Gastrocnemius medialis (tissue), 4 donors: ENCODE results near the gene MEGF11. TPM values are rescaled to one million over a fixed set of nuclear protein-coding genes. Genes with fewer than 3 reads are reported as not detected.

Experiments
- ATAC-seq, 2 donors: fragments of 150-250 bp; one replicate each; pipeline ENCODE4 v1.9.1; 2016
- DNase-seq, 2 donors: peaks; one replicate each; pipeline ENCODE4 v3.0.0-alpha.2; 2019
- H3K27ac ChIP-seq, 4 donors: fragments of 200-600 bp; sonication (generic); 1 replicate in 1 of 4; 2 replicates in 3 of 4; pipeline ENCODE4 v1.5.1; 2016 to 2018; ENCODE audit warnings: mild to moderate bottlenecking in 2 of 4, moderate library complexity in 1 of 4
- H3K27me3 ChIP-seq, 3 donors: fragments of 200-600 bp; sonication (generic) in 2 of 3; 1 replicate in 1 of 3; 2 replicates in 2 of 3; pipeline versions ENCODE4 v1.5.1 to v1.6.0; 2016 to 2019; ENCODE audit warnings: mild to moderate bottlenecking in 1 of 3, moderate library complexity in 1 of 3
- H3K36me3 ChIP-seq, 2 donors: fragments of 200-600 bp; sonication (generic) in 1 of 2; one replicate each; pipeline ENCODE4 v1.5.1; 2017 to 2018
- H3K4me1 ChIP-seq, 2 donors: fragments of 200-600 bp; sonication (generic) in 1 of 2; one replicate each; pipeline ENCODE4 v1.5.1; 2016 to 2017; ENCODE audit warnings: mild to moderate bottlenecking in 2 of 2
- H3K4me3 ChIP-seq, 4 donors: fragments of 200-600 bp; sonication (generic) in 3 of 4; 1 replicate in 1 of 4; 2 replicates in 3 of 4; pipeline ENCODE4 v1.5.1; 2016 to 2019; ENCODE audit warnings: mild to moderate bottlenecking in 2 of 4
- H3K9me3 ChIP-seq, 3 donors: fragments of 200-600 bp; sonication (generic) in 2 of 3; 1 replicate in 1 of 3; 2 replicates in 2 of 3; pipeline ENCODE4 v1.5.1; 2016 to 2019
- CTCF ChIP-seq, 5 experiments: fragments of 450-650 bp in 3 of 5; fragments of 200-600 bp in 2 of 5; sonication (generic) in 2 of 5; IDR thresholded peaks in 4 of 5; conservative IDR thresholded peaks in 1 of 5; 1 replicate in 4 of 5; 2 replicates in 1 of 5; pipeline ENCODE4 v1.5.1; 2016 to 2019; ENCODE audit warnings: antibody characterized with exemption in 5 of 5, mild to moderate bottlenecking in 3 of 5, moderate library complexity in 3 of 5
- POLR2A ChIP-seq, 2 donors: fragments of 450-650 bp; IDR thresholded peaks; one replicate each; pipeline ENCODE4 v1.6.1; 2017; ENCODE audit warnings: antibody characterized with exemption in 2 of 2, mild to moderate bottlenecking in 2 of 2, moderate library complexity in 2 of 2
- in situ Hi-C, 4 donors: fragments of 200-750 bp; cut with MboI; loops; one replicate each; pipeline versions ENCODE4 v1.15.0 to v1.8.0; 2017; ENCODE audit warnings: low sequenced_read_pairs in 4 of 4
- intact Hi-C: fragments of 100-400 bp; cut with DNase I; formaldehyde crosslinking; loops from one replicate; pipeline ENCODE4 v1.15.1; 2023; ENCODE audit warnings: low total_unique reads
- total RNA-seq, 4 donors: library from RNA; depleted of rRNA; stranded (reverse); fragments of >200 nt; gene quantifications; one replicate each; pipeline versions ENCODE4 v1.1.0 to v1.2.3, GENCODE V29; 2016

MEGF11 gene
- total RNA-seq, 4 donors from 2014 or later = not detected

GRCh38 chr15:65963911-65964482, 289.6 kb downstream of the MEGF11 start:
- Histone ChIP-seq H3K27ac (no peak overlapping the region), H3K4me1 (no peaks in the 10 kb centered on the region), H3K27me3 (peaks cover 14 to 22% (median 22%) of the 10 kb centered on the region in 3 donors), H3K4me3 (no peak overlapping the region), H3K9me3 (no peaks in the 10 kb centered on the region), H3K36me3 (no peaks in the 10 kb centered on the region)
- intact Hi-C loops (no loop called here), in situ Hi-C loops (no loop called here)
- no peak for ATAC-seq
- DNase-seq = no peak
- TF ChIP-seq CTCF (IDR thresholded peaks at IDR 0.05 in 4 of 5, conservative IDR thresholded peaks at IDR 0.05 in 1 of 5) (no peak), POLR2A (IDR thresholded peaks at IDR 0.05) (no peak)

- intact Hi-C loops = no loop called here
- Histone ChIP-seq H3K27me3 (peaks cover 14 to 21% (median 17%) of the 10 kb centered on the region in 3 donors), H3K27ac (no peak overlapping the region)
Observed at GRCh38 chr15:65963358-65963757, 290.2 kb downstream of the MEGF11 start.

GRCh38 chr15:65962187-65962586, 291.4 kb downstream of the MEGF11 start:
- Histone ChIP-seq H3K9me3 (no peaks in the 10 kb centered on the region), H3K27me3 (peaks cover 9 to 21% (median 17%) of the 10 kb centered on the region in 3 donors), H3K4me3 (no peak overlapping the region), H3K27ac (no peak overlapping the region), H3K4me1 (no peaks in the 10 kb centered on the region), H3K36me3 (no peaks in the 10 kb centered on the region)
- in situ Hi-C loops (no loop called here), intact Hi-C loops (no loop called here)
- DNase-seq (no peak), ATAC-seq (no peak)
- TF ChIP-seq POLR2A (IDR thresholded peaks at IDR 0.05) (no peak), CTCF (IDR thresholded peaks at IDR 0.05 in 4 of 5, conservative IDR thresholded peaks at IDR 0.05 in 1 of 5) (no peak)

More at GRCh38 chr15:65963358-65963757, 290.2 kb downstream of the MEGF11 start:
- no peak overlapping the region for H3K4me3 ChIP-seq
- no peaks in the 10 kb centered on the region for H3K9me3 ChIP-seq
- in situ Hi-C loops = no loop called here
- TF ChIP-seq CTCF (IDR thresholded peaks at IDR 0.05 in 4 of 5, conservative IDR thresholded peaks at IDR 0.05 in 1 of 5) = no peak
- TF ChIP-seq POLR2A (IDR thresholded peaks at IDR 0.05) = no peak
- H3K36me3 ChIP-seq = no peaks in the 10 kb centered on the region
- DNase-seq (no peak), ATAC-seq (no peak)
- H3K4me1 ChIP-seq = no peaks in the 10 kb centered on the region

- Histone ChIP-seq H3K4me3 (no peak overlapping the region), H3K4me1 (no peaks in the 10 kb centered on the region), H3K9me3 (no peaks in the 10 kb centered on the region), H3K36me3 (no peaks in the 10 kb centered on the region), H3K27ac (no peak overlapping the region), H3K27me3 (peaks cover 9 to 19% (median 17%) of the 10 kb centered on the region in 3 donors)
- intact Hi-C loops (no loop called here), in situ Hi-C loops (no loop called here)
- ATAC-seq (no peak), DNase-seq (no peak)
- TF ChIP-seq CTCF (IDR thresholded peaks at IDR 0.05 in 4 of 5, conservative IDR thresholded peaks at IDR 0.05 in 1 of 5) (no peak), POLR2A (IDR thresholded peaks at IDR 0.05) (no peak)
Observed at GRCh38 chr15:65960586-65960985, 293.0 kb downstream of the MEGF11 start.

GRCh38 chr15:65958835-65959234, 294.7 kb downstream of the MEGF11 start:
- ATAC-seq (no peak), DNase-seq (no peak)
- intact Hi-C loops = no loop called here
- TF ChIP-seq CTCF (IDR thresholded peaks at IDR 0.05 in 4 of 5, conservative IDR thresholded peaks at IDR 0.05 in 1 of 5) (no peak), POLR2A (IDR thresholded peaks at IDR 0.05) (no peak)
- in situ Hi-C loops = no loop called here
- H3K4me1 ChIP-seq = no peaks in the 10 kb centered on the region
- peaks cover 4 to 10% (median 7%) of the 10 kb centered on the region in 3 donors for H3K27me3 ChIP-seq
- no peak overlapping the region for H3K4me3 ChIP-seq
- H3K36me3 ChIP-seq = no peaks in the 10 kb centered on the region
- H3K9me3 ChIP-seq = no peaks in the 10 kb centered on the region
- H3K27ac ChIP-seq = no peak overlapping the region
